SK-N-SH treated with all-trans-retinoic acid at 6 μM for 48 hours (cell line): ENCODE data around the gene CLEC2D.

Experiments used
- ATAC-seq: fragments of 200-7000 bp; cut with Tn5 transposase; 3 replicates; pipeline ENCODE4 v1.9.1; 2020; ENCODE audit warnings: mild to moderate bottlenecking, moderate library complexity
- ARNTL ChIP-seq: fragments of 450-650 bp; formaldehyde crosslinking; IDR thresholded peaks from 2 replicates; pipeline ENCODE4 v1.5.0; 2020; ENCODE audit warnings: low read depth, mild to moderate bottlenecking, moderate library complexity, borderline replicate concordance
- BACH2 ChIP-seq: fragments of 250-450 bp; sonication (Bioruptor Pico); IDR thresholded peaks from 2 replicates; pipeline ENCODE4 v1.9.0; 2021; ENCODE audit warnings: mild to moderate bottlenecking, borderline replicate concordance
- CSDC2 ChIP-seq: fragments of 250-450 bp; sonication (Bioruptor Pico); IDR thresholded peaks from 2 replicates; pipeline ENCODE4 v1.5.0; 2020; ENCODE audit warnings: mild to moderate bottlenecking, moderate library complexity
- ESRRG ChIP-seq: fragments of 250-450 bp; sonication (Bioruptor Pico); IDR thresholded peaks from 2 replicates; pipeline ENCODE4 v1.6.1; 2021; ENCODE audit warnings: mild to moderate bottlenecking
- GLIS3 ChIP-seq: fragments of 250-450 bp; sonication (Bioruptor Pico); IDR thresholded peaks from 2 replicates; pipeline ENCODE4 v1.5.0; 2020; ENCODE audit warnings: mild to moderate bottlenecking, moderate library complexity
- ISL1 ChIP-seq: fragments of 250-450 bp; sonication (Bioruptor Pico); IDR thresholded peaks from 2 replicates; pipeline ENCODE4 v2.1.2; 2022; ENCODE audit warnings: mild to moderate bottlenecking, moderate library complexity
- OSR1 ChIP-seq: fragments of 250-450 bp; sonication (Bioruptor Pico); IDR thresholded peaks from 2 replicates; pipeline ENCODE4 v1.8.0; 2022; ENCODE audit warnings: moderate library complexity, mild to moderate bottlenecking, inconsistent platforms
- PPARA ChIP-seq: fragments of 250-450 bp; sonication (Bioruptor Pico); IDR thresholded peaks from 2 replicates; pipeline ENCODE4 v1.5.0; 2020; ENCODE audit warnings: mild to moderate bottlenecking, borderline replicate concordance
- RARB ChIP-seq: fragments of 250-450 bp; sonication (Bioruptor Pico); IDR thresholded peaks from 2 replicates; pipeline ENCODE4 v1.8.0; 2021; ENCODE audit warnings: mild to moderate bottlenecking, moderate library complexity
- SNAI2 ChIP-seq: fragments of 250-450 bp; sonication (Bioruptor Pico); IDR thresholded peaks from 2 replicates; pipeline ENCODE4 v1.5.0; 2020; ENCODE audit warnings: mild to moderate bottlenecking, moderate library complexity
- TOX ChIP-seq: fragments of 250-450 bp; sonication (Bioruptor Pico); IDR thresholded peaks from 2 replicates; pipeline ENCODE4 v1.8.0; 2021; ENCODE audit warnings: mild to moderate bottlenecking, moderate library complexity, borderline replicate concordance
- ZC3H10 ChIP-seq: fragments of 250-450 bp; sonication (Bioruptor Pico); IDR thresholded peaks from 2 replicates; pipeline ENCODE4 v1.5.1; 2021; ENCODE audit warnings: mild to moderate bottlenecking, moderate library complexity
- ZFP3 ChIP-seq: fragments of 250-450 bp; sonication (Bioruptor Pico); IDR thresholded peaks from 2 replicates; pipeline ENCODE4 v1.5.0; 2020; ENCODE audit warnings: mild to moderate bottlenecking, moderate library complexity
- ZFP30 ChIP-seq: fragments of 450-650 bp; formaldehyde crosslinking; IDR thresholded peaks from 2 replicates; pipeline ENCODE4 v1.5.0; 2022; ENCODE audit warnings: mild to moderate bottlenecking, moderate library complexity
- ZNF565 ChIP-seq: fragments of 450-650 bp; formaldehyde crosslinking; conservative IDR thresholded peaks from 2 replicates; pipeline ENCODE4 v1.5.0; 2020; ENCODE audit warnings: low read depth, mild to moderate bottlenecking, moderate library complexity
- ZNF8 ChIP-seq: fragments of 450-650 bp; formaldehyde crosslinking; IDR thresholded peaks from 2 replicates; pipeline ENCODE4 v1.5.0; 2020; ENCODE audit warnings: mild to moderate bottlenecking, moderate library complexity
- TF ChIP-seq, protein P1 (sequence below): fragments of 250-450 bp; sonication (Bioruptor Pico); IDR thresholded peaks from 2 replicates; pipeline ENCODE4 v1.8.0; 2020; ENCODE audit warnings: mild to moderate bottlenecking, moderate library complexity, borderline replicate concordance
- TF ChIP-seq, protein P2 (sequence below): fragments of 250-450 bp; sonication (Bioruptor Pico); IDR thresholded peaks from 2 replicates; pipeline ENCODE4 v1.5.1; 2021; ENCODE audit warnings: mild to moderate bottlenecking, moderate library complexity
- TF ChIP-seq, protein P3 (sequence below): fragments of 250-450 bp; sonication (Bioruptor Pico); IDR thresholded peaks from 2 replicates; pipeline ENCODE4 v1.5.0; 2020; ENCODE audit warnings: mild to moderate bottlenecking, moderate library complexity
- TF ChIP-seq, protein P4 (sequence below): fragments of 250-450 bp; sonication (Bioruptor Pico); IDR thresholded peaks from 2 replicates; pipeline ENCODE4 v1.8.0; 2021; ENCODE audit warnings: low read depth, mild to moderate bottlenecking, moderate library complexity, borderline replicate concordance
- TF ChIP-seq, protein P5 (sequence below): fragments of 250-450 bp; sonication (Bioruptor Pico); IDR thresholded peaks from 2 replicates; pipeline ENCODE4 v1.5.1; 2020; ENCODE audit warnings: low read depth, mild to moderate bottlenecking, moderate library complexity

Gene CLEC2D

DNA sequence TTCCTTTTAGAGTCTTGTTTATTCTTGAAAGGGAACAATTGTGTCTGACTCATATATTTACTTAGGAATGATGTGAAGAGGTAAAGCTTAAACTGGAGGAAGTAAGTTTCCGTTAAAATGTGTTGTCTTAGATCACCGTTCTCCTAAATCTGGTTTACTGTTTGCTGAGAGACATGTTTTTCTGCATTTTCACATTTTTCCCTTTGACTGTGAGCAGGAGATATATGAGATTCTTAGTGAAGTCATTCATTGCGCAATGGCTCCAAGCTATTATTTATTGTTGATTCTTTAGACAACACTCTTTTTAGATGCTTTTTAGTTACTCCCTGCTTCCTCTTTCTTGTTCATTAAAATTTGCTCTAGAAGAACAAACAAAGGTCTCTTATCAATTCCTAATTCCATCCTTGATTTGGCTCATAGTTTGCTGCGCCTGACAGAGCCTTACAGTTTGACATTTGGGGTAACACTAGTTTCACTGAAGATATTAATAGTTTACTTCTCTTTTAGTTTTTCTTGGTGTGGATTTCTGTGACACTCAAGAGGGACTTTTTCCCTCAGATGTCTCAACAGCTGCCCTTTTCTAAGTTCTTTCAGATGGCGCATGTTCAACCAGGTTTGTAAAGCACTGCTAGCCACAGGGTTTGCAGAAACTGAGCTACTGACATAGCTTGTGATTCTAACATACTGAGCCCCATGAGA is 52.0 kb downstream of the CLEC2D start:
- TF ChIP-seq BACH2 (CRISPR knock-in tag) (no peak), ZFP3 (CRISPR knock-in tag) (no peak), GLIS3 (CRISPR knock-in tag) (no peak), ZC3H10 (CRISPR knock-in tag) (no peak), SNAI2 (CRISPR knock-in tag) (no peak), TOX (CRISPR knock-in tag) (no peak), OSR1 (CRISPR knock-in tag) (no peak), ISL1 (CRISPR knock-in tag) (no peak), ZNF565 (CRISPR knock-in tag) (no peak), ESRRG (CRISPR knock-in tag) (no peak), ARNTL (no peak), ZNF8 (CRISPR knock-in tag) (no peak), RARB (no peak), CSDC2 (CRISPR knock-in tag) (no peak), PPARA (no peak)
- TF ChIP-seq, protein P1, sequence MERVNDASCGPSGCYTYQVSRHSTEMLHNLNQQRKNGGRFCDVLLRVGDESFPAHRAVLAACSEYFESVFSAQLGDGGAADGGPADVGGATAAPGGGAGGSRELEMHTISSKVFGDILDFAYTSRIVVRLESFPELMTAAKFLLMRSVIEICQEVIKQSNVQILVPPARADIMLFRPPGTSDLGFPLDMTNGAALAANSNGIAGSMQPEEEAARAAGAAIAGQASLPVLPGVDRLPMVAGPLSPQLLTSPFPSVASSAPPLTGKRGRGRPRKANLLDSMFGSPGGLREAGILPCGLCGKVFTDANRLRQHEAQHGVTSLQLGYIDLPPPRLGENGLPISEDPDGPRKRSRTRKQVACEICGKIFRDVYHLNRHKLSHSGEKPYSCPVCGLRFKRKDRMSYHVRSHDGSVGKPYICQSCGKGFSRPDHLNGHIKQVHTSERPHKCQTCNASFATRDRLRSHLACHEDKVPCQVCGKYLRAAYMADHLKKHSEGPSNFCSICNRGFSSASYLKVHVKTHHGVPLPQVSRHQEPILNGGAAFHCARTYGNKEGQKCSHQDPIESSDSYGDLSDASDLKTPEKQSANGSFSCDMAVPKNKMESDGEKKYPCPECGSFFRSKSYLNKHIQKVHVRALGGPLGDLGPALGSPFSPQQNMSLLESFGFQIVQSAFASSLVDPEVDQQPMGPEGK, result no peak
- TF ChIP-seq, protein P2, sequence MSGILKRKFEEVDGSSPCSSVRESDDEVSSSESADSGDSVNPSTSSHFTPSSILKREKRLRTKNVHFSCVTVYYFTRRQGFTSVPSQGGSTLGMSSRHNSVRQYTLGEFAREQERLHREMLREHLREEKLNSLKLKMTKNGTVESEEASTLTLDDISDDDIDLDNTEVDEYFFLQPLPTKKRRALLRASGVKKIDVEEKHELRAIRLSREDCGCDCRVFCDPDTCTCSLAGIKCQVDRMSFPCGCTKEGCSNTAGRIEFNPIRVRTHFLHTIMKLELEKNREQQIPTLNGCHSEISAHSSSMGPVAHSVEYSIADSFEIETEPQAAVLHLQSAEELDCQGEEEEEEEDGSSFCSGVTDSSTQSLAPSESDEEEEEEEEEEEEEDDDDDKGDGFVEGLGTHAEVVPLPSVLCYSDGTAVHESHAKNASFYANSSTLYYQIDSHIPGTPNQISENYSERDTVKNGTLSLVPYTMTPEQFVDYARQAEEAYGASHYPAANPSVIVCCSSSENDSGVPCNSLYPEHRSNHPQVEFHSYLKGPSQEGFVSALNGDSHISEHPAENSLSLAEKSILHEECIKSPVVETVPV (CRISPR knock-in tag), result no peak
- TF ChIP-seq, protein P3, sequence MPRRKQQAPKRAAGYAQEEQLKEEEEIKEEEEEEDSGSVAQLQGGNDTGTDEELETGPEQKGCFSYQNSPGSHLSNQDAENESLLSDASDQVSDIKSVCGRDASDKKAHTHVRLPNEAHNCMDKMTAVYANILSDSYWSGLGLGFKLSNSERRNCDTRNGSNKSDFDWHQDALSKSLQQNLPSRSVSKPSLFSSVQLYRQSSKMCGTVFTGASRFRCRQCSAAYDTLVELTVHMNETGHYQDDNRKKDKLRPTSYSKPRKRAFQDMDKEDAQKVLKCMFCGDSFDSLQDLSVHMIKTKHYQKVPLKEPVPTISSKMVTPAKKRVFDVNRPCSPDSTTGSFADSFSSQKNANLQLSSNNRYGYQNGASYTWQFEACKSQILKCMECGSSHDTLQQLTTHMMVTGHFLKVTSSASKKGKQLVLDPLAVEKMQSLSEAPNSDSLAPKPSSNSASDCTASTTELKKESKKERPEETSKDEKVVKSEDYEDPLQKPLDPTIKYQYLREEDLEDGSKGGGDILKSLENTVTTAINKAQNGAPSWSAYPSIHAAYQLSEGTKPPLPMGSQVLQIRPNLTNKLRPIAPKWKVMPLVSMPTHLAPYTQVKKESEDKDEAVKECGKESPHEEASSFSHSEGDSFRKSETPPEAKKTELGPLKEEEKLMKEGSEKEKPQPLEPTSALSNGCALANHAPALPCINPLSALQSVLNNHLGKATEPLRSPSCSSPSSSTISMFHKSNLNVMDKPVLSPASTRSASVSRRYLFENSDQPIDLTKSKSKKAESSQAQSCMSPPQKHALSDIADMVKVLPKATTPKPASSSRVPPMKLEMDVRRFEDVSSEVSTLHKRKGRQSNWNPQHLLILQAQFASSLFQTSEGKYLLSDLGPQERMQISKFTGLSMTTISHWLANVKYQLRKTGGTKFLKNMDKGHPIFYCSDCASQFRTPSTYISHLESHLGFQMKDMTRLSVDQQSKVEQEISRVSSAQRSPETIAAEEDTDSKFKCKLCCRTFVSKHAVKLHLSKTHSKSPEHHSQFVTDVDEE (CRISPR knock-in tag), result no peak
- TF ChIP-seq, protein P4, sequence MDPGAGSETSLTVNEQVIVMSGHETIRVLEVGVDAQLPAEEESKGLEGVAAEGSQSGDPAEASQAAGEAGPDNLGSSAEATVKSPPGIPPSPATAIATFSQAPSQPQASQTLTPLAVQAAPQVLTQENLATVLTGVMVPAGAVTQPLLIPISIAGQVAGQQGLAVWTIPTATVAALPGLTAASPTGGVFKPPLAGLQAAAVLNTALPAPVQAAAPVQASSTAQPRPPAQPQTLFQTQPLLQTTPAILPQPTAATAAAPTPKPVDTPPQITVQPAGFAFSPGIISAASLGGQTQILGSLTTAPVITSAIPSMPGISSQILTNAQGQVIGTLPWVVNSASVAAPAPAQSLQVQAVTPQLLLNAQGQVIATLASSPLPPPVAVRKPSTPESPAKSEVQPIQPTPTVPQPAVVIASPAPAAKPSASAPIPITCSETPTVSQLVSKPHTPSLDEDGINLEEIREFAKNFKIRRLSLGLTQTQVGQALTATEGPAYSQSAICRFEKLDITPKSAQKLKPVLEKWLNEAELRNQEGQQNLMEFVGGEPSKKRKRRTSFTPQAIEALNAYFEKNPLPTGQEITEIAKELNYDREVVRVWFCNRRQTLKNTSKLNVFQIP, result no peak
- TF ChIP-seq, protein P5, sequence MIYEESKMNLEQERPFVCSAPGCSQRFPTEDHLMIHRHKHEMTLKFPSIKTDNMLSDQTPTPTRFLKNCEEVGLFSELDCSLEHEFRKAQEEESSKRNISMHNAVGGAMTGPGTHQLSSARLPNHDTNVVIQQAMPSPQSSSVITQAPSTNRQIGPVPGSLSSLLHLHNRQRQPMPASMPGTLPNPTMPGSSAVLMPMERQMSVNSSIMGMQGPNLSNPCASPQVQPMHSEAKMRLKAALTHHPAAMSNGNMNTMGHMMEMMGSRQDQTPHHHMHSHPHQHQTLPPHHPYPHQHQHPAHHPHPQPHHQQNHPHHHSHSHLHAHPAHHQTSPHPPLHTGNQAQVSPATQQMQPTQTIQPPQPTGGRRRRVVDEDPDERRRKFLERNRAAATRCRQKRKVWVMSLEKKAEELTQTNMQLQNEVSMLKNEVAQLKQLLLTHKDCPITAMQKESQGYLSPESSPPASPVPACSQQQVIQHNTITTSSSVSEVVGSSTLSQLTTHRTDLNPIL (CRISPR knock-in tag), result no peak
- TF ChIP-seq, all 23 proteins: peak for 0
- ATAC-seq, result no peak

DNA sequence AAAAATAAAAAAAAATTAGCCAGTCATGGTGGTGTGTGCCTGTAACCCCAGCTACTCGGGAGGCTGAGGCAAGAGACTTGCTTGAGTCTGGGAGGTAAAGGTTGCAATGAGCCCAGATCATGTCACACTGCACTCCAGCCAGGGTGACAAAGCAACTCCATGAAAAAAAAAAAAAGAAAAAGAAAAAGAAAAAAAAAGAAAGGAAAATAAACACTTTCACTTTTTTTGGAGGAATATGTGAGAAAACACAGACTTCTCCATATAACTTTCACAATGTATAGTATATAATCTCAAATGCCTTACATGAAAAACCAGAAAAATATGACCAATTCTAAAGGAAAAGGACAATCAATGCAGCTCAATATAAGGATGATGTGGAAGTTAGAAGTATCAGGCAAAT is 54.5 kb downstream of the CLEC2D start:
- TF ChIP-seq, protein P1, result no peak
- no peak for TF ChIP-seq ESRRG (CRISPR knock-in tag)
- no peak for TF ChIP-seq ZFP30 (CRISPR knock-in tag)
- no peak for TF ChIP-seq ZNF8 (CRISPR knock-in tag)
- TF ChIP-seq TOX (CRISPR knock-in tag), result no peak
- no peak for ATAC-seq
